Hematopoietic multipotent progenitor cell treated with erythropoietin and hydrocortisone succinate and interleukin-3 and kit ligand, for 17 days (in vitro differentiated cells): Measurements from ENCODE around the gene SCAMP5.

Experiments
- DNase-seq: peaks from one replicate; pipeline ENCODE4 v3.0.0-alpha.2; 2015; ENCODE audit warnings: low spot score

SCAMP5 gene

GRCh38 chr15:74977599-74977998, 17.8 kb upstream of the SCAMP5 start:
- DNase-seq, result no peak

- DNase-seq, result no peak
These were observed 17.3 kb upstream of the SCAMP5 start for GRCh38 chr15:74978077-74978476.

GRCh38 chr15:74978503-74978902, 16.9 kb upstream of the SCAMP5 start:
- no peak for DNase-seq

- no peak for DNase-seq
These were observed 13.2 kb upstream of the SCAMP5 start for GRCh38 chr15:74982183-74982582.

GRCh38 chr15:74983725-74984231, 11.6 kb upstream of the SCAMP5 start:
- no peak for DNase-seq

GRCh38 chr15:74988007-74988800, 7.2 kb upstream of the SCAMP5 start:
- DNase-seq, result no peak

- DNase-seq, result no peak
These were observed 5.8 kb upstream of the SCAMP5 start for GRCh38 chr15:74989527-74989926.

- no peak for DNase-seq
These were observed 2.7 kb upstream of the SCAMP5 start for GRCh38 chr15:74992619-74993018.

GRCh38 chr15:74994236-74994635, 1.1 kb upstream of the SCAMP5 start:
- no peak for DNase-seq

- no peak for DNase-seq
These were observed 678 bp upstream of the SCAMP5 start for GRCh38 chr15:74994685-74995084.

GRCh38 chr15:74995779-74996765, 709 bp downstream of the SCAMP5 start:
- DNase-seq, result no peak

- DNase-seq, result no peak
These were observed 1.8 kb downstream of the SCAMP5 start for GRCh38 chr15:74997141-74997540.

GRCh38 chr15:74997543-74997942, 2.2 kb downstream of the SCAMP5 start:
- DNase-seq, result no peak

- no peak for DNase-seq
These were observed 5.9 kb downstream of the SCAMP5 start for GRCh38 chr15:75001310-75001709.

GRCh38 chr15:75002398-75002797, 7.0 kb downstream of the SCAMP5 start:
- no peak for DNase-seq

- DNase-seq, result no peak
These were observed 11.9 kb downstream of the SCAMP5 start for GRCh38 chr15:75007216-75007615.

- DNase-seq, result no peak
These were observed 12.9 kb downstream of the SCAMP5 start for GRCh38 chr15:75008221-75008625.

GRCh38 chr15:75008629-75009326, 13.4 kb downstream of the SCAMP5 start:
- no peak for DNase-seq

GRCh38 chr15:75016431-75016830, 21.1 kb downstream of the SCAMP5 start:
- no peak for DNase-seq

GRCh38 chr15:75019916-75020315, 24.6 kb downstream of the SCAMP5 start:
- no peak for DNase-seq

GRCh38 chr15:75021341-75021740, 26.0 kb downstream of the SCAMP5 start:
- DNase-seq, result no peak

GRCh38 chr15:75022783-75023180, 27.4 kb downstream of the SCAMP5 start:
- peak; percentile 46 for DNase-seq
